Activated naive CD4-positive, alpha-beta T cell treated with anti-CD3 and anti-CD28 coated beads for 36 hours (primary cell): ENCODE results near the gene RUFY1. TPM values are rescaled to one million over a fixed set of nuclear protein-coding genes. Genes with fewer than 3 reads are reported as not detected.
"Not testable (repeated sequence)": the region's sequence is repeated elsewhere in the genome, so short reads cannot be mapped to it uniquely, and the experiment has no call there.

Experiments
- CTCF ChIA-PET: fragments of 350-600 bp; sonication (Branson Sonifier 250); formaldehyde crosslinking; loops from one replicate; lab custom pipeline; 2021; ENCODE audit warnings: antibody characterized with exemption; lab: Charles Lee
- DNase-seq: peaks from one replicate; pipeline ENCODE4 v3.0.0-alpha.2; 2020
- H3K27ac Mint-ChIP-seq: one replicate; pipeline ENCODE4 v1.8.0; 2021; ENCODE audit warnings: mild to moderate bottlenecking, mixed read lengths
- H3K27me3 Mint-ChIP-seq: one replicate; pipeline ENCODE4 v1.8.0; 2021; ENCODE audit warnings: low read depth, mixed read lengths
- H3K36me3 Mint-ChIP-seq: one replicate; pipeline ENCODE4 v1.8.0; 2021; ENCODE audit warnings: low read depth, mixed read lengths
- H3K4me1 Mint-ChIP-seq: one replicate; pipeline ENCODE4 v1.8.0; 2021; ENCODE audit warnings: low read depth, mixed read lengths
- H3K4me3 Mint-ChIP-seq: one replicate; pipeline ENCODE4 v1.8.0; 2021; ENCODE audit warnings: mild to moderate bottlenecking, moderate library complexity, mixed read lengths
- H3K9me3 Mint-ChIP-seq: one replicate; pipeline ENCODE4 v1.8.0; 2021; ENCODE audit warnings: mixed read lengths
- intact Hi-C: fragments of 100-400 bp; cut with micrococcal nuclease; formaldehyde crosslinking; loops from one replicate; pipeline ENCODE4 v1.15.1; 2023
- total RNA-seq, 2 experiments: library from RNA; stranded (reverse); gene quantifications; one replicate each; pipeline ENCODE4 v1.2.3, GENCODE V29; 2021

The RUFY1 gene
- total RNA-seq, 2 experiments from 2014 or later: 27.8 to 31.0 TPM

GRCh38 chr5:179518369-179518768, 32.0 kb upstream of the RUFY1 start:
- intact Hi-C loops, CTCF ChIA-PET, H3K27me3 Mint-ChIP-seq, H3K27ac Mint-ChIP-seq, H3K4me1 Mint-ChIP-seq, H3K9me3 Mint-ChIP-seq, DNase-seq, H3K36me3 Mint-ChIP-seq, H3K4me3 Mint-ChIP-seq: not testable (repeated sequence)

GRCh38 chr5:179519416-179520070, 30.8 kb upstream of the RUFY1 start:
- H3K27me3 Mint-ChIP-seq, H3K4me3 Mint-ChIP-seq, DNase-seq, H3K9me3 Mint-ChIP-seq, H3K36me3 Mint-ChIP-seq, intact Hi-C loops, H3K4me1 Mint-ChIP-seq, H3K27ac Mint-ChIP-seq: not testable (repeated sequence)
- CTCF ChIA-PET: interaction anchor here (0.5 to 0.6 kb wide), 2 partner anchors 11 to 276 kb away, joined by 3 read pairs; no protein-coding TSS in a partner anchor

DNA sequence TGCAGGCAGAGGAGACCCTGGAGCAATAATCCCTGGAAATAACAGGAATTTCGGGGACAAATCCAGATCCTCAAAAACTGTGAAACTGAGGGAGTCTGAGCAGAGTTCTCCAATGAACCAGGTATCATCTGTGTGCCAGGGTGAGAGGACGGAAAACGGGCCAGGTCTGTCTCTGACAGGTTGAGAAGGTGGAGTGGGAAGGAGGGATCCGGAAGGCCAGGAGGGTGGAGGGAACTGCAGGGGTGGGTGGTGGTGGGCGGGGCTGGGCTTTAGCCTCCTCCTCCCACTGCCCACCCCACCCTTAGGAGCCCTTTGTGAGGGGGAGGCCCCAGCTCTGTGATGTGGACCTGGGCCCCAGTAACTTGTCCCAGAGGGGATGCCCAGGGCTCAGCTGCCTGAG, 28.2 kb upstream of the RUFY1 start:
- H3K4me3 Mint-ChIP-seq, H3K27ac Mint-ChIP-seq, H3K27me3 Mint-ChIP-seq, H3K9me3 Mint-ChIP-seq, DNase-seq, H3K36me3 Mint-ChIP-seq, intact Hi-C loops, H3K4me1 Mint-ChIP-seq, CTCF ChIA-PET: not testable (repeated sequence)

- Mint-ChIP-seq H3K27ac (no peak overlapping the region), H3K27me3 (no peaks in the 10 kb centered on the region), H3K4me3 (no peak overlapping the region), H3K4me1 (peaks cover 7% of the 10 kb centered on the region), H3K36me3 (no peaks in the 10 kb centered on the region), H3K9me3 (peaks cover 1% of the 10 kb centered on the region)
- DNase-seq: no peak
- CTCF ChIA-PET: no interaction called here
- intact Hi-C loops: no loop called here
These were observed 23.4 kb upstream of the RUFY1 start for GRCh38 chr5:179526978-179527377.

DNA sequence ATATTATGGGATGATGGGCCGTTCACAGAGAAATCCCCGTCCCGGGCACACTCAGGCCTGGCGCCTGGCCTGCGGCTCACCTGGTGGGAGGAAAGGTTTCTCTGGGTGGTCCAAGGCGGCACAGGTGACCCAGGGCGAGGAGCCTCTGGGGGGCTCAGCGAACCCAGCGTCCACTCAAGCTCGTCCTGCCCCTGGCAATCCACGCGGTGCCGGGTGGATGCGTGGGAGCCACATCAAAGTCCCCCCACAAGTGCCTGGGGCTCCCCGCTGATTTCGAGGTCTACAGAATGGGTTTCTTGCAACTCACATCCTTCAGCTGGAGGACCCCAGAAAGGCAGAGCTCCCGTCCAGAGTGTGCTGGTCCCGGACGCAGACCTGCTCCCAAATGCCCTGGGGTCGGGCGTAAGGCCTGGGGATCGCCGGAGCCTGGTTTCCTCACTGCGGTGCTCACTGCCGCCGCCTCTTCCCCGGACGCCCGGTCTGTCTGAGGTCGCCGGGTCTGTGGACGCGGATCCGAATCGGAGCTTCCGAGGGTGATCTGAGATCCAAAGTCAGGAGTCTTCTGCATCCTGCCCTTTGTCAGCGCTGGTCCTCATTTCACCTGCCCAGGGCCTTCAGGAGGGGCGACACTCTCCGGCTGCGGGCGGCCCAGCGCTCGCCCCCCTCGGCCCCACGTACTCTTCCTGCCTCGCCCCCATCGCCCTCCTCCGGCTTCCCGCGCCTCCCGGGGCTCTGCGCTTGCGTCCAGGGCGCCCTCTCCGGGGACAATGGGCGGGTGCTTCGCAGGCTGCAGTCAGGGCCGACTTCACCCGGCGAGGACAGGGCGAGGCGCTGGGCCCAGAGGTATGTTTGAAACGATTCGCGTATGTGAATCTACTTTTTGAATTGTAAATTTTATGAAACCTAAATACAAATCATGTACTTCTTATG, 20.0 kb upstream of the RUFY1 start:
- CTCF ChIA-PET: interaction anchor here (0.7 kb wide), 1 partner anchor 827 kb away, joined by 3 read pairs; no protein-coding TSS in a partner anchor
- H3K27ac Mint-ChIP-seq: no peak overlapping the region
- intact Hi-C loops: loop anchor here (1.0 to 5.0 kb wide), 2 partner anchors 20 to 903 kb away; partner anchors contain the start of genes CLK4 and RUFY1

GRCh38 chr5:179533024-179533423, 17.3 kb upstream of the RUFY1 start:
- Mint-ChIP-seq H3K36me3 (no peaks in the 10 kb centered on the region), H3K27me3 (no peaks in the 10 kb centered on the region), H3K4me1 (peaks cover 16% of the 10 kb centered on the region), H3K9me3 (no peaks in the 10 kb centered on the region), H3K27ac (no peak overlapping the region), H3K4me3 (no peak overlapping the region)
- CTCF ChIA-PET: no interaction called here
- no peak for DNase-seq
- intact Hi-C loops: loop anchor here (5.0 kb wide), 1 partner anchor 906 kb away; the partner anchor contains the start of gene CLK4

More for the DNA sequence above, 20.0 kb upstream of the RUFY1 start:
- Mint-ChIP-seq H3K4me3 (peak overlapping the region; percentile 48), H3K4me1 (peaks cover 15% of the 10 kb centered on the region), H3K27me3 (no peaks in the 10 kb centered on the region), H3K9me3 (no peaks in the 10 kb centered on the region), H3K36me3 (no peaks in the 10 kb centered on the region)
- peak; percentile 78 for DNase-seq

DNA sequence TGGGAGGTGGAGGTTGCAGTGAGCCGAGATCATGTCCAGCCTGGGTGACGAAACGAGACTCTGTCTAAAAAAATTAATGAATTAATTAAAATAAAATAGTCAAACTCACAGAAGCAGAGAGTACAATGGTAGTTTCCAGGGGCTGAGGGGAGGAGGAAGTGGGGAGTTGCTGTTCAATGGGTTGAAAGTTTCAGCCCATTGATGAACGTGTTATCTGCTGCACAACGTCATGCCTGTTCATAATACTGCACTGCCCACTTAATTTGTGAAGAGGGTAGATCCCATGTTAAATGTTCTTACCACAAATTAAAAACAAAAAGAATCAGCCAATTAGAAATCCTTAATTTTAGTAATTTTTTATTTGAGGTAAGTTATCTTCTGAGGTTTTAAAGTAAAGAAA, 16.4 kb upstream of the RUFY1 start:
- DNase-seq: no peak
- intact Hi-C loops: loop anchor here (2.0 to 5.0 kb wide), 2 partner anchors 25 to 907 kb away; partner anchors contain the start of gene CLK4
- CTCF ChIA-PET: no interaction called here
- H3K27me3 Mint-ChIP-seq: no peaks in the 10 kb centered on the region
- H3K4me3 Mint-ChIP-seq: no peak overlapping the region
- H3K4me1 Mint-ChIP-seq: peaks cover 16% of the 10 kb centered on the region
- no peak overlapping the region for H3K27ac Mint-ChIP-seq
- H3K9me3 Mint-ChIP-seq: no peaks in the 10 kb centered on the region
- H3K36me3 Mint-ChIP-seq: no peaks in the 10 kb centered on the region

- CTCF ChIA-PET: no interaction called here
- no peak for DNase-seq
- Mint-ChIP-seq H3K36me3 (no peaks in the 10 kb centered on the region), H3K9me3 (no peaks in the 10 kb centered on the region), H3K4me1 (peaks cover 16% of the 10 kb centered on the region), H3K27ac (peak overlapping the region; percentile 32), H3K4me3 (peak overlapping the region; percentile 61), H3K27me3 (no peaks in the 10 kb centered on the region)
- intact Hi-C loops: loop anchor here (2.0 to 5.0 kb wide), 2 partner anchors 24 to 907 kb away; partner anchors contain the start of gene CLK4
These were observed 15.9 kb upstream of the RUFY1 start for GRCh38 chr5:179534431-179534830.

DNA sequence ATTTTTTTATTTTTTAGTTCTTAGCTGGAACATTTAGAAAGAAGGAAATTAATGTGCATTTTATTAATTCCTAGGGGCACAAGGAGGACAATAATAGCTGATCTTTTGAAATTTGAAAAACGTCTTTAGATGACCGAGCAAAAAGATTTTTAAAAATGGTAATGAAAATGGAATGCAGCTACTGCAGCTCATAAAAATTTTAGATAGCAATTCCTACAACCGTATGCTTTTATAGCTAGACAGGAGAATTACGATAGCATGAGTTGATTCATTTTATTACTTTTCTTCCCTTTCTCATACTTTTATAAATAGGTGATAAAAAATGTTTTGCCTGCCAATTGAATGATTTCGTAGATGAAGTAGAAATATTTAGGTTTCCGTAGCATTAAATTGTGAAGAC, 13.7 kb upstream of the RUFY1 start:
- Mint-ChIP-seq H3K27me3 (no peaks in the 10 kb centered on the region), H3K4me3 (no peak overlapping the region), H3K4me1 (peaks cover 9% of the 10 kb centered on the region), H3K27ac (no peak overlapping the region), H3K9me3 (no peaks in the 10 kb centered on the region), H3K36me3 (no peaks in the 10 kb centered on the region)
- no peak for DNase-seq
- intact Hi-C loops: no loop called here
- CTCF ChIA-PET: no interaction called here

GRCh38 chr5:179542170-179542569, 8.2 kb upstream of the RUFY1 start:
- CTCF ChIA-PET: no interaction called here
- Mint-ChIP-seq H3K27me3 (no peaks in the 10 kb centered on the region), H3K36me3 (no peaks in the 10 kb centered on the region), H3K4me3 (no peak overlapping the region), H3K4me1 (peaks cover 2% of the 10 kb centered on the region), H3K27ac (no peak overlapping the region), H3K9me3 (no peaks in the 10 kb centered on the region)
- intact Hi-C loops: no loop called here
- DNase-seq: no peak

- H3K4me3 Mint-ChIP-seq, H3K27ac Mint-ChIP-seq, CTCF ChIA-PET, H3K9me3 Mint-ChIP-seq, H3K36me3 Mint-ChIP-seq, H3K4me1 Mint-ChIP-seq, H3K27me3 Mint-ChIP-seq, DNase-seq, intact Hi-C loops: not testable (repeated sequence)
These were observed 7.1 kb upstream of the RUFY1 start for GRCh38 chr5:179543275-179543674.

DNA sequence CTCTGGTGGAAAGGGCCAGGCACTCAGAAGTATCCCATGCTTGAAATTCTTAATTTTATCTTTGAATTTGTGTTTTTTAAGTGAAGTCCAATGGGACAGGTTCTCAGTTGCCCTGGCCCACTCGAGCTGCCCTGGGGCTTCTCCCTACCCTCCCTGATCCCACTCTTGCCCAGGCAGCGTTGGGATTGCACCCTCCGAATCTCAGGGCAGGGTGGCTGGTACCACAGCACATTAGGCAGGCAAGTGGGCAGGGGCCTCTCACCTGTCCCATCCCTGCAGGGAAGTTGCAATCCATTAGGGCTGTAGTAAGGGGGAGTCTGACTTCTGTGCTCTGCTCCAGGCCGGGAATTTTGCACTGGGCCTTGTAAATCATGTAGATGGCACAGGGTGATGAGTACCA, 2.7 kb downstream of the RUFY1 start:
- H3K4me1 Mint-ChIP-seq: peaks cover 35% of the 10 kb centered on the region
- CTCF ChIA-PET: no interaction called here
- H3K27ac Mint-ChIP-seq: no peak overlapping the region
- intact Hi-C loops: loop anchor here (5.0 to 10.0 kb wide), 2 partner anchors 522 to 926 kb away; partner anchors contain the start of genes CLK4 and RNF130
- H3K4me3 Mint-ChIP-seq: no peak overlapping the region
- no peaks in the 10 kb centered on the region for H3K27me3 Mint-ChIP-seq
- no peaks in the 10 kb centered on the region for H3K9me3 Mint-ChIP-seq
- no peak for DNase-seq
- peaks cover 19% of the 10 kb centered on the region for H3K36me3 Mint-ChIP-seq
